GM10248 (cell line): ENCODE data around the gene LAMA3.
"Not testable (repeated sequence)": the region's sequence is repeated elsewhere in the genome, so short reads cannot be mapped to it uniquely, and the experiment has no call there.

Source experiments
- CTCF ChIA-PET: fragments of 300-600 bp; sonication (Branson Sonifier 250); formaldehyde crosslinking; extraction: SDS; loops from one replicate; lab custom pipeline; 2021; ENCODE audit warnings: antibody characterized with exemption; lab: Yijun Ruan, JAX
- POLR2A ChIA-PET: fragments of 350-650 bp; sonication (Branson Sonifier 250); formaldehyde crosslinking; extraction: SDS; loops from one replicate; lab custom pipeline; 2020; ENCODE audit warnings: antibody characterized with exemption; lab: Yijun Ruan, JAX
- DNase-seq: peaks from one replicate; pipeline ENCODE4 v3.0.0; 2012; ENCODE audit errors: extremely low spot score
- CTCF ChIP-seq: IDR thresholded peaks from 2 replicates; pipeline ENCODE4 v1.5.1; 2012; ENCODE audit warnings: mild to moderate bottlenecking, low read depth; ENCODE audit errors: extremely low read depth, missing control alignments, control extremely low read depth

LAMA3 gene

GRCh38 chr18:23738575-23738974, 49.3 kb downstream of the LAMA3 start:
- no peak for TF ChIP-seq CTCF
- no peak for DNase-seq
- POLR2A ChIA-PET, result no interaction called here
- CTCF ChIA-PET, result no interaction called here

- TF ChIP-seq CTCF, result no peak
- no peak for DNase-seq
- POLR2A ChIA-PET, result no interaction called here
- CTCF ChIA-PET, result interaction anchor here (0.7 kb wide), 1 partner anchor 13 kb away, joined by 3 read pairs; no protein-coding TSS in a partner anchor
These were observed 51.0 kb downstream of the LAMA3 start for GRCh38 chr18:23740105-23740830.

GRCh38 chr18:23741967-23742366, 52.7 kb downstream of the LAMA3 start:
- CTCF ChIA-PET, result interaction anchor here (1.6 kb wide), 1 partner anchor 176 kb away, joined by 3 read pairs; no protein-coding TSS in a partner anchor
- POLR2A ChIA-PET, result not testable (repeated sequence)

GRCh38 chr18:23743733-23744333, 54.6 kb downstream of the LAMA3 start:
- ChIA-PET CTCF (interaction anchor here (1.2 to 1.6 kb wide), 2 partner anchors 10 to 175 kb away, joined by 3 to 5 read pairs; no protein-coding TSS in a partner anchor), POLR2A (no interaction called here)
- no peak for TF ChIP-seq CTCF
- DNase-seq, result no peak

More at GRCh38 chr18:23741967-23742366, 52.7 kb downstream of the LAMA3 start:
- DNase-seq, result not testable (repeated sequence)

GRCh38 chr18:23745366-23745765, 56.1 kb downstream of the LAMA3 start:
- no peak for DNase-seq
- ChIA-PET POLR2A (no interaction called here), CTCF (interaction anchor here (1.1 kb wide), 1 partner anchor 21 kb away, joined by 3 read pairs; no protein-coding TSS in a partner anchor)
- TF ChIP-seq CTCF, result no peak

- CTCF ChIA-PET, result no interaction called here
- POLR2A ChIA-PET, result no interaction called here
- TF ChIP-seq CTCF, result no peak
- no peak for DNase-seq
These were observed 57.6 kb downstream of the LAMA3 start for GRCh38 chr18:23746851-23747250.

GRCh38 chr18:23752363-23752762, 63.1 kb downstream of the LAMA3 start:
- ChIA-PET CTCF (interaction anchor here (0.7 to 1.9 kb wide), 3 partner anchors 9 to 11 kb away, joined by 4 to 7 read pairs (median 5); no protein-coding TSS in a partner anchor), POLR2A (no interaction called here)
- DNase-seq, result no peak
- no peak for TF ChIP-seq CTCF
